ENCODE data around the gene SLC8B1. TPM values are rescaled to one million over a fixed set of nuclear protein-coding genes. Genes with fewer than 3 reads are reported as not detected.

SLC8B1 gene
- total and polyA plus RNA-seq, 8 donors = 10.5 to 40.1 (median 12.9) TPM

GRCh38 chr12:113305281-113305856 lies 29.5 kb downstream of the SLC8B1 start:
- intact Hi-C loops (cut with DNase I) = no loop called here
- no peak overlapping the region for H3K4me3 ChIP-seq
- no peak for TF ChIP-seq CTCF (IDR thresholded peaks at IDR 0.05)
- H3K4me1 ChIP-seq = no peaks in the 10 kb centered on the region
- peak in 1 of 4 donors; percentile 51 for DNase-seq
- no peaks in the 10 kb centered on the region for H3K9me3 ChIP-seq
- no peak overlapping the region for H3K27ac ChIP-seq
- peaks cover 0 to 93% of the 10 kb centered on the region in 2 donors for H3K36me3 ChIP-seq
- ATAC-seq = no peak
- H3K27me3 ChIP-seq = no peaks in the 10 kb centered on the region

- no peaks in the 10 kb centered on the region for H3K27me3 ChIP-seq
- DNase-seq = peak in 2 of 4 donors; percentile 15 to 67
- no peak for ATAC-seq
- intact Hi-C loops (cut with DNase I) = no loop called here
- H3K9me3 ChIP-seq = no peaks in the 10 kb centered on the region
- H3K4me3 ChIP-seq = no peak overlapping the region
- no peak overlapping the region for H3K27ac ChIP-seq
- peaks cover 12 to 16% of the 10 kb centered on the region in 2 donors for H3K4me1 ChIP-seq
- H3K36me3 ChIP-seq = peaks cover 0 to 90% of the 10 kb centered on the region in 2 donors
- no peak for TF ChIP-seq CTCF (IDR thresholded peaks at IDR 0.05)
Measured at GRCh38 chr12:113302886-113303640, 31.8 kb downstream of the SLC8B1 start.

- Histone ChIP-seq H3K4me1 (peaks cover 12 to 16% of the 10 kb centered on the region in 2 donors), H3K27me3 (no peaks in the 10 kb centered on the region), H3K4me3 (no peak overlapping the region), H3K9me3 (no peaks in the 10 kb centered on the region), H3K36me3 (peaks cover 0 to 89% of the 10 kb centered on the region in 2 donors), H3K27ac (no peak overlapping the region)
- DNase-seq (peak in 1 of 4 donors; percentile 1), ATAC-seq (no peak)
- intact Hi-C loops (cut with DNase I) = no loop called here
- TF ChIP-seq CTCF (IDR thresholded peaks at IDR 0.05) = no peak
Measured at GRCh38 chr12:113302466-113302865, 32.4 kb downstream of the SLC8B1 start.

GRCh38 chr12:113301811-113302210 lies 33.1 kb downstream of the SLC8B1 start:
- ATAC-seq (no peak), DNase-seq (peak in 1 of 4 donors; percentile 32)
- H3K27me3 ChIP-seq = no peaks in the 10 kb centered on the region
- no peaks in the 10 kb centered on the region for H3K9me3 ChIP-seq
- H3K4me3 ChIP-seq = no peak overlapping the region
- peaks cover 0 to 89% of the 10 kb centered on the region in 2 donors for H3K36me3 ChIP-seq
- TF ChIP-seq CTCF (IDR thresholded peaks at IDR 0.05) = no peak
- no peak overlapping the region for H3K27ac ChIP-seq
- intact Hi-C loops (cut with DNase I) = no loop called here
- H3K4me1 ChIP-seq = peaks cover 12 to 16% of the 10 kb centered on the region in 2 donors

GRCh38 chr12:113299619-113300237 lies 35.2 kb downstream of the SLC8B1 start:
- peak; percentile 93 for ATAC-seq
- Histone ChIP-seq H3K36me3 (peaks cover 0 to 89% of the 10 kb centered on the region in 2 donors), H3K4me3 (no peak overlapping the region), H3K4me1 (peaks cover 12 to 16% of the 10 kb centered on the region in 2 donors), H3K9me3 (no peaks in the 10 kb centered on the region), H3K27me3 (no peaks in the 10 kb centered on the region), H3K27ac (peak overlapping the region; percentile 55 to 61)
- peak in 3 of 4 donors; percentile 42 to 91 (median 84) for DNase-seq
- no peak for TF ChIP-seq CTCF (IDR thresholded peaks at IDR 0.05)
- intact Hi-C loops (cut with DNase I) = no loop called here

All from left lung (tissue), 10 donors.